GM13977 (cell line): ENCODE measurements around the gene PLXNA2.

Source experiments
- DNase-seq: peaks from one replicate; pipeline ENCODE4 v3.0.0; 2012; ENCODE audit warnings: low spot score
- in situ Hi-C: fragments of 300-500 bp; cut with MboI; formaldehyde crosslinking; loops from one replicate; pipeline ENCODE4 v1.12.0; 2022; ENCODE audit warnings: low sequenced_read_pairs, low pct_unique_long_range_greater_than_20kb, mixed read lengths, inconsistent platforms; ENCODE audit not compliant: unreplicated experiment
- TF ChIP-seq, protein P1 (sequence below): IDR thresholded peaks from 2 replicates; pipeline ENCODE4 v1.5.1; 2012; ENCODE audit warnings: mild to moderate bottlenecking, control low read depth; ENCODE audit not compliant: insufficient read depth; ENCODE audit errors: extremely low read depth, missing control alignments

Gene PLXNA2

DNA sequence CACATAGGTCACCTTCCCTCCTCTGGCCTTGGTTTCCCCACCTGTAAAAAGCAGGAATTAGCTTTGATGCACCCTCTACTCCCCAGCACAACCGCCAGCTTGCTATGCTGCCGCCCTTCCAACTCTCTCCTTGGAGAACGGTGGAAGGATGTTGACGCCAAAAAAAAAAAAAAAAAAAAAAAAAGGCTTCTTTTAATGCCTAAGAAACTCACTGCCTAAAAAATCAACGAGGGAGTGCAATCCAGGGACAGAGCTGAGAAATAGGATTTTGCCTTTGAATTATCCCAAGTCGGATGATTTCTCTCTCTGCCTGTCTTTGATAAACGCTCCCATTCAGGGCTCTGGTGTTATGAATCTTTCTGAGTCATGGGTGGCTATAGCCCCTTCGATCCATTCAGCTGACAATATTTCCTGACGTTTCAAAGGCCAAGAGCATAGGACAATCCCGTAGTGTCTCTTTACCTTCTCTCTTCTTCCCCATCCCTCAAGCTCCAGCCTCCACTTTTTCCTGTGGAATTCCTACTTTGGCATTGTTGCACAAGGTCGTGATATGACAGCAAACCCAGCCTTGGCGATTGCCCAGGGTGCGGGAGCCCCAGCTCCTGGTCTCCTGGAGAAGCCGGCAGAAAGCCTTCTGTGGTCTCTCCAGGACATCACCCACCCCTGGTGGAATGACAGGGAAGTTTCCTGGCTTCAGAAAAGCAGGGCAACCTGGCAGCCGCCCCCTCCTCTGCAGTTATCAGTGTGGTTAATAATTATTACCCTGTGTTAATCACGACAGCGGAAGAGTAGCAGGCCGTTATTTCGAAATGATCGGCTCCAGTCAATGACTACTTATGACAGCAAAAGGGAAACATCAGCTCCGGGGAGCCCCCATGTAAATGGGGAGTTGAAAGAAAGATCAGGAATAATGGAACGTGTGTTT is 8.0 kb upstream of the PLXNA2 start:
- no peak for DNase-seq
- in situ Hi-C loops: no loop called here
- TF ChIP-seq, protein P1, sequence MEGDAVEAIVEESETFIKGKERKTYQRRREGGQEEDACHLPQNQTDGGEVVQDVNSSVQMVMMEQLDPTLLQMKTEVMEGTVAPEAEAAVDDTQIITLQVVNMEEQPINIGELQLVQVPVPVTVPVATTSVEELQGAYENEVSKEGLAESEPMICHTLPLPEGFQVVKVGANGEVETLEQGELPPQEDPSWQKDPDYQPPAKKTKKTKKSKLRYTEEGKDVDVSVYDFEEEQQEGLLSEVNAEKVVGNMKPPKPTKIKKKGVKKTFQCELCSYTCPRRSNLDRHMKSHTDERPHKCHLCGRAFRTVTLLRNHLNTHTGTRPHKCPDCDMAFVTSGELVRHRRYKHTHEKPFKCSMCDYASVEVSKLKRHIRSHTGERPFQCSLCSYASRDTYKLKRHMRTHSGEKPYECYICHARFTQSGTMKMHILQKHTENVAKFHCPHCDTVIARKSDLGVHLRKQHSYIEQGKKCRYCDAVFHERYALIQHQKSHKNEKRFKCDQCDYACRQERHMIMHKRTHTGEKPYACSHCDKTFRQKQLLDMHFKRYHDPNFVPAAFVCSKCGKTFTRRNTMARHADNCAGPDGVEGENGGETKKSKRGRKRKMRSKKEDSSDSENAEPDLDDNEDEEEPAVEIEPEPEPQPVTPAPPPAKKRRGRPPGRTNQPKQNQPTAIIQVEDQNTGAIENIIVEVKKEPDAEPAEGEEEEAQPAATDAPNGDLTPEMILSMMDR: no peak

DNA sequence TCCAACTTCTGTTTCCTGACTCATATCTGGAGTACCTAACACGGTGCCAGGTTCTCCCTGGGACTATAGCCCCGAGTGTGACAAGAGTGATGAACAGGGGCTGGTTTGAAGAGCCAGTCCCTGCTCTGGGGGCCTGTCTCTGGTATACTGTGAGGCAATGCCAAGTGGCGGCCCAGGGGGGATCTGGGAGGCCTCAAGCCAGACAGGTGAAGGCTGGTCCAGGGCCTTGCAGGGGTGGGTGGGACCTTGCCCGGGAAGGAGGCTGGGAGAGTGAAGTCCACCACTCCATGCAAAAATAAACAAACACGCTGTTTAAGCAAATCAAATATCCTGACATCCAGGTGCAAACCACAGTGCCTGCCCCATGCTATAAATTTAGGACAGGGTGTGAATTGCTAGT is 6.8 kb upstream of the PLXNA2 start:
- no peak for DNase-seq
- TF ChIP-seq, protein P1: no peak
- in situ Hi-C loops: no loop called here

DNA sequence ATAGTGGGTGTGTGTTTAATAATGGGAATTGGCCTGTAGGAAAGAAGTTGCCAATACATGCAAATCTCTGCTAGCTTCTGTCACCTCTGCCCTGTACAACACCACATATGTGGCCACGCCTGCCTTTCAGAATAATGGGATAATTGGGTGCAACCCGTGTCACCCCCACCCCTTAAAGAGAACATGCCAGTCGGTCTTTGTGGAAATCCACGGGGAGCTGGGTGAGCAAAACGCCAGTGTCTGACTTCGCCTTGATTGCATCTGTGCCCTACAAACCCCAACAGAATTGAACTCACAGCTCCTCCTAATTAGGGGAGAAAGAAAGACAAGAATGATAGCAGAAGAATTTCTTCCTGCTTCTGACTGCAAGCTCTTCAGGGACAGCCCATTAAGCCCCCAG is 6.4 kb upstream of the PLXNA2 start:
- in situ Hi-C loops: no loop called here
- DNase-seq: no peak
- TF ChIP-seq, protein P1: no peak

DNA sequence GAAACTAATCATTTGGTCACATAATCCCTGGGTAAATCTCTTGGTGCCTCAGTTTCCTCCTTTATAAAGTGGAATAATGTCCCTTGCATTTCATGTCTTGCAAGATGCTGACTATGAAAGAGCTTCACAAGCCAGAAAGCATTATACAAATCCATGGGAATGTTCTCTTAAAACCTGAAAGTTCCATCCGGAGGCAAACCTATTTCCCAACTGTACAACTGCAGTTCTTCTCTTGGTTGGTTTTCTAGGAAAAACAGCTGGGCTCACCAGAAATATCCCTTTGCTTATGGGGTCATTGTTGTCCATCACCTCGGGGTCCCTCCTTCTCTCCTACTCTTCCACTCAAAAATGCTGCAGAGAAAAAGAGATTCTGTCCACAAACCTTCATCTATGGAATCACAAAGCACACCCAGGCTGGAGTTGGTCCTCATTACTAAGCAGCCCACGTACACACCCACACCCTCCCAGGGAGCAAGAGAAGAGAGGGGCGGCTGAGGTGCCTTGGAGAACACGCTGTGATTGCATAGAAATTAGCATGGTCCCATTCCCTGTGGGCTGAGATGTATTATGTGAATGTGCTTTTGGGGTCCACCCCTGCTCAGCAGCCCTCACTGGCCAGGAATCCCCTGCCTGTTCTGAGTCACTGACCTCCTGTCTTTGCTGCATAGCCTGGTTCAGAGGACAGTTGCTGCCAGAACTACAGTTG is 5.0 kb upstream of the PLXNA2 start:
- in situ Hi-C loops: loop anchor here (10.0 to 25.0 kb wide), 2 partner anchors 112 to 224 kb away; no protein-coding TSS in a partner anchor
- TF ChIP-seq, protein P1: no peak
- no peak for DNase-seq

DNA sequence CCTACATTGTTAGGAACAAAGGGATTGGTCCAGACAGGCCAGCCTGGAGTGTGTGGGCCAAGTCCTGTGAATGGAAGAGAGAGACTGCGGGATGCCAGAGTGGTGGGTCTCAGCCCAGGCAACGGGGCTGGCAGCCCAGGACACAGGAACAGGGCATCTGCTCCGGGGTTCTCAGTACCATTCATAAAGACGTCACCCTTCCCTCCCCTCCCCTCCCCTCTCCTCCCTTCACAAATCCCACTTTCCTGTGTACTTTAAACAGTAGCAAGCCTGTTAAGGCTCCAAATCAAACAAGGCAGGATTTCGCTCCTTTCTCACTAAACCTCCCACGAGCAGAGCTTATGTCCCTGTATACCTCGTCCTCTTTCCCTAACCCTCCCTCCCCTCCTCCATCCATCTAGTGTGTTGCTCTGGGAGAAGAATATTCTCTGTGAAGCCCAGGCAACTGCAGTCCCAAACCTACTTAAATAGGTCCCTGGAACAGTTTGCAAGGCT is 4.2 kb upstream of the PLXNA2 start:
- no peak for DNase-seq
- in situ Hi-C loops: loop anchor here (10.0 to 25.0 kb wide), 2 partner anchors 111 to 224 kb away; no protein-coding TSS in a partner anchor
- TF ChIP-seq, protein P1: no peak

DNA sequence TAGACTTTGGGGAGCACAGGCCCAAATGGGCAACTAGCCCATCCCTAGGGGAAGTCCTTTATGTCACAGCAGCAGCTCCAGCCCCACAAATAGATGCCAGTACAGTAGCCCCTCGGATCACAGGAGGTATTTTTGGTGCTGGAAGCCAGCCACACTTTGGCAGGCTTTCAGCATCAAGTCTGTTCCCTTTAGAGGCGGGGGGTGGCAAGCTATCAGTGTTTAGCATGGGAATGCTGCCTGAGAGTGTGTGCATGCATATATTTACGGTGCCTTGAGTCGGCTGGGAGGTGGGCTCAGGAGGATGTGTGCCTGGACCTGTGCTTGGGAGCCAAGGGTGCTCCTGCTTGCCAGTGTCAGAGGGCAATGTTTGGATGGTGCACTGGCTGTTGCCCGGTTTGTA is 3.5 kb upstream of the PLXNA2 start:
- TF ChIP-seq, protein P1: no peak
- in situ Hi-C loops: loop anchor here (10.0 to 25.0 kb wide), 2 partner anchors 110 to 223 kb away; no protein-coding TSS in a partner anchor
- no peak for DNase-seq
